B cell (primary cell): ENCODE data around the gene RAD51B. TPM values are rescaled to one million over a fixed set of nuclear protein-coding genes. Genes with fewer than 3 reads are reported as not detected.

ENCODE experiments used
- ATAC-seq: fragments of 200-7000 bp; cut with Tn5 transposase; one replicate; pipeline ENCODE4 v1.10.0; 2021; ENCODE audit warnings: low read depth, mild to moderate bottlenecking, moderate number of reproducible peaks, moderate library complexity
- CTCF ChIA-PET: fragments of 350-600 bp; sonication (Branson Sonifier 250); formaldehyde crosslinking; loops from one replicate; lab custom pipeline; 2021; ENCODE audit warnings: antibody characterized with exemption, inconsistent platforms; lab: Charles Lee
- POLR2A ChIA-PET: fragments of 350-600 bp; sonication (Branson Sonifier 250); formaldehyde crosslinking; loops from one replicate; lab custom pipeline; 2021; ENCODE audit warnings: antibody characterized with exemption; lab: Charles Lee
- DNase-seq: peaks from one replicate; pipeline ENCODE4 v3.0.0; 2013
- H2AFZ ChIP-seq: 2 replicates; pipeline ENCODE4 v1.6.1; 2012; ENCODE audit warnings: mild to moderate bottlenecking, low read depth, low read length; ENCODE audit not compliant: insufficient read depth, poor library complexity, severe bottlenecking
- H3K27ac ChIP-seq, 2 donors: 1 replicate in 1 of 2; 2 replicates in 1 of 2; pipeline ENCODE4 v1.5.1; 2012 to 2013; ENCODE audit warnings: low read length in 2 of 2, mild to moderate bottlenecking in 2 of 2, moderate library complexity in 1 of 2
- H3K27me3 ChIP-seq, 4 experiments: fragments of 200-600 bp in 1 of 4; sonication (generic) in 1 of 4; replicated peaks in 1 of 4; 1 replicate in 2 of 4; 2 replicates in 2 of 4; pipeline versions ENCODE4 v1.6.1 to v1.7.0; 2013 to 2016; ENCODE audit warnings: low read length in 3 of 4, mild to moderate bottlenecking in 2 of 4, mixed read lengths in 1 of 4, moderate library complexity in 1 of 4; ENCODE audit not compliant: insufficient read depth in 4 of 4, control insufficient read depth in 3 of 4; ENCODE audit errors: control extremely low read depth in 1 of 4
- H3K36me3 ChIP-seq, 2 experiments: replicated peaks in 1 of 2; 1 replicate in 1 of 2; 2 replicates in 1 of 2; pipeline versions ENCODE4 v1.6.1 to v1.7.1; 2013; ENCODE audit warnings: low read length in 1 of 2; ENCODE audit not compliant: insufficient read depth in 2 of 2, control insufficient read depth in 1 of 2; ENCODE audit errors: control extremely low read depth in 1 of 2, extremely low read depth in 1 of 2
- H3K4me1 ChIP-seq, 2 donors: fragments of 200-600 bp in 1 of 2; sonication (generic) in 1 of 2; 1 replicate in 1 of 2; 2 replicates in 1 of 2; pipeline versions ENCODE4 v1.5.1 to v1.6.1; 2013 to 2017; ENCODE audit warnings: low read length in 2 of 2; ENCODE audit not compliant: control insufficient read depth in 2 of 2, insufficient read depth in 2 of 2
- H3K4me2 ChIP-seq: replicated peaks from 2 replicates; pipeline ENCODE3; 2012; ENCODE audit warnings: mild to moderate bottlenecking, low read depth, low read length; ENCODE audit not compliant: poor library complexity, severe bottlenecking
- H3K4me3 ChIP-seq, 5 experiments: fragments of 200-600 bp in 1 of 5; sonication (generic) in 1 of 5; 1 replicate in 3 of 5; 2 replicates in 2 of 5; pipeline versions ENCODE4 v1.5.1 to v1.7.0; 2011 to 2016; ENCODE audit warnings: low read length in 4 of 5, mild to moderate bottlenecking in 4 of 5, low read depth in 2 of 5, control low read depth in 1 of 5, moderate library complexity in 1 of 5; ENCODE audit not compliant: insufficient read depth in 1 of 5; ENCODE audit errors: control extremely low read depth in 1 of 5, extremely low read depth in 1 of 5
- H3K79me2 ChIP-seq: fragments of 200-600 bp; sonication (generic); one replicate; pipeline ENCODE4 v1.6.0; 2016; ENCODE audit warnings: low read length; ENCODE audit not compliant: control insufficient read depth, insufficient read depth
- H3K9ac ChIP-seq: fragments of 200-600 bp; sonication (generic); 2 replicates; pipeline ENCODE4 v1.6.1; 2017; ENCODE audit warnings: mild to moderate bottlenecking, low read length, moderate library complexity
- H3K9me3 ChIP-seq, 3 donors: one replicate each; pipeline versions ENCODE4 v1.6.1 to v1.7.1; 2013; ENCODE audit warnings: low read length in 2 of 3; ENCODE audit not compliant: control insufficient read depth in 2 of 3, insufficient read depth in 1 of 3; ENCODE audit errors: control extremely low read depth in 1 of 3
- H4K20me1 ChIP-seq: 2 replicates; pipeline ENCODE4 v1.6.0; 2012; ENCODE audit warnings: mild to moderate bottlenecking, low read length; ENCODE audit not compliant: insufficient read depth, control insufficient read depth, poor library complexity, severe bottlenecking
- H3K27ac Mint-ChIP-seq: one replicate; pipeline ENCODE4 v1.8.0; 2021; ENCODE audit warnings: mixed read lengths
- H3K27me3 Mint-ChIP-seq: one replicate; pipeline ENCODE4 v1.8.0; 2021; ENCODE audit warnings: mixed read lengths
- H3K4me1 Mint-ChIP-seq: one replicate; pipeline ENCODE4 v1.8.0; 2021; ENCODE audit warnings: mixed read lengths
- H3K4me3 Mint-ChIP-seq: one replicate; pipeline ENCODE4 v1.8.0; 2021; ENCODE audit warnings: mixed read lengths
- H3K9me3 Mint-ChIP-seq: one replicate; pipeline ENCODE4 v1.8.0; 2022; ENCODE audit warnings: mixed read lengths; ENCODE audit not compliant: insufficient read depth
- EZH2 ChIP-seq: IDR thresholded peaks from 2 replicates; pipeline ENCODE4 v1.6.1; 2012; ENCODE audit warnings: borderline replicate concordance, low read depth, mild to moderate bottlenecking, moderate library complexity, low read length; ENCODE audit not compliant: insufficient read depth, poor library complexity, severe bottlenecking
- WGBS: methylation state at CpG from one replicate; pipeline ENCODE4 v1.1.5; 2013; ENCODE audit warnings: missing lambda C conversion rate; ENCODE audit not compliant: insufficient coverage; 5-methylcytosine and 5-hydroxymethylcytosine counted together
- intact Hi-C: fragments of 100-400 bp; cut with micrococcal nuclease; formaldehyde crosslinking; loops from one replicate; pipeline ENCODE4 v1.10.0; 2022
- polyA plus RNA-seq: library from polyadenylated mRNA; depleted of rRNA; stranded (reverse); fragments of >200 nt; gene quantifications from 2 replicates; pipeline ENCODE4 v1.2.3, GENCODE V29; 2012
- total RNA-seq, 2 donors: library from RNA; stranded (reverse); fragments of 120-200 nt in 1 of 2; gene quantifications; 1 replicate in 1 of 2; 2 replicates in 1 of 2; pipeline versions ENCODE4 v1.2.3 to v1.2.4, GENCODE V29; 2013 to 2022
- TF ChIP-seq, protein P1 (sequence below): fragments of 200-600 bp; IDR thresholded peaks from one replicate; pipeline ENCODE4 v1.8.0; 2022; ENCODE audit warnings: antibody characterized with exemption, mild to moderate bottlenecking

RAD51B gene
- total and polyA plus RNA-seq, 2 donors (not counting 1 experiment from before 2014, with no cell fraction given) = 6.5 to 60.6 TPM

GRCh38 chr14:67814821-67815220, 4.8 kb upstream of the RAD51B start:
- no peak for TF ChIP-seq EZH2
- TF ChIP-seq, protein P1, sequence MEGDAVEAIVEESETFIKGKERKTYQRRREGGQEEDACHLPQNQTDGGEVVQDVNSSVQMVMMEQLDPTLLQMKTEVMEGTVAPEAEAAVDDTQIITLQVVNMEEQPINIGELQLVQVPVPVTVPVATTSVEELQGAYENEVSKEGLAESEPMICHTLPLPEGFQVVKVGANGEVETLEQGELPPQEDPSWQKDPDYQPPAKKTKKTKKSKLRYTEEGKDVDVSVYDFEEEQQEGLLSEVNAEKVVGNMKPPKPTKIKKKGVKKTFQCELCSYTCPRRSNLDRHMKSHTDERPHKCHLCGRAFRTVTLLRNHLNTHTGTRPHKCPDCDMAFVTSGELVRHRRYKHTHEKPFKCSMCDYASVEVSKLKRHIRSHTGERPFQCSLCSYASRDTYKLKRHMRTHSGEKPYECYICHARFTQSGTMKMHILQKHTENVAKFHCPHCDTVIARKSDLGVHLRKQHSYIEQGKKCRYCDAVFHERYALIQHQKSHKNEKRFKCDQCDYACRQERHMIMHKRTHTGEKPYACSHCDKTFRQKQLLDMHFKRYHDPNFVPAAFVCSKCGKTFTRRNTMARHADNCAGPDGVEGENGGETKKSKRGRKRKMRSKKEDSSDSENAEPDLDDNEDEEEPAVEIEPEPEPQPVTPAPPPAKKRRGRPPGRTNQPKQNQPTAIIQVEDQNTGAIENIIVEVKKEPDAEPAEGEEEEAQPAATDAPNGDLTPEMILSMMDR = no peak
- no CpG with 5 or more reads among the region's 2 CpGs for WGBS
- Histone ChIP-seq H3K79me2 (peaks cover 37% of the 10 kb centered on the region), H3K4me3 (no peak overlapping the region), H3K4me2 (no peak overlapping the region), H3K4me1 (peaks cover 20 to 27% of the 10 kb centered on the region in 2 donors), H3K27ac (no peak overlapping the region), H3K9ac (no peak overlapping the region), H2AFZ (no peak overlapping the region), H3K27me3 (no peaks in the 10 kb centered on the region), H3K36me3 (peaks cover 8 to 24% of the 10 kb centered on the region in 2 experiments), H4K20me1 (no peaks in the 10 kb centered on the region), H3K9me3 (no peaks in the 10 kb centered on the region)
- Mint-ChIP-seq H3K27me3 (no peaks in the 10 kb centered on the region), H3K9me3 (no peaks in the 10 kb centered on the region), H3K4me1 (peaks cover 47% of the 10 kb centered on the region), H3K4me3 (peak overlapping the region; percentile 95), H3K27ac (peak overlapping the region; percentile 96)
- DNase-seq (no peak), ATAC-seq (no peak)
- intact Hi-C loops = loop anchor here (5.0 kb wide), 2 partner anchors 143 to 198 kb away; partner anchors contain the start of genes ARG2 and VTI1B
- ChIA-PET CTCF (no interaction called here), POLR2A (no interaction called here)

DNA sequence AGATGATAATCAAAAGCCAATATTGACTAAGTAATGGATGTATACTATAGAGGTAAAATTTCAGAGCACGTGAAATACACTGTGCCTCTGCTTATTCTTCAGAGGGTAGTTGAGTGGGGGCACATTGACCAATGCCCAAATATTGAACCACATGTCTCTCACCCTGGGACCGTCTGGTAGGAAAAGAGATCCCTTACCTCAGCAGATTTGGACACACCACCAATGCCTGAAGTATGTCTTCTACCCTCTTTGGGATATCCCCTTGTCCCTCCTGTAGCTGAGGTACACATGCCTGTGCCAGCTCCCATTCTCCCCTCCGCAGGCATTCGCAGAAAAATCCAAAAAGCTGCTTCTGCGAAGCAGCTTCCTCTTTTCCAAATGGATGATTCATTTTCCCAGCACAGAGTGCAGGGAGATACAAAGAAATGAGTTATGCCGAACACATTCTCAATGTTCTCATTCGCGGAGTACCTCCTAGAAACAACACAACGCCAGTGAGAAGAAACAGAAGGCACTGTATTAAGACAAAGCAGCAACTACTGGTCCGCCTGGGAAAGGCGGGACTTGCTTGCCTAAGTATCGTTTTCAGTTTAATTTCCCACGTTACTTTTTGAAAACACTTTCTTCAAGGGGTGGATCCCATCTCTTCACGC, 3.9 kb upstream of the RAD51B start:
- WGBS = 19% methylated on average over 6 of the region's 14 CpGs
- Mint-ChIP-seq H3K4me1 (peaks cover 51% of the 10 kb centered on the region), H3K27me3 (no peaks in the 10 kb centered on the region), H3K4me3 (peak overlapping the region; percentile 95), H3K9me3 (no peaks in the 10 kb centered on the region), H3K27ac (peak overlapping the region; percentile 96)
- intact Hi-C loops = loop anchor here (1.0 to 5.0 kb wide), 7 partner anchors 21 to 1337 kb away; partner anchors contain the start of genes ARG2, ATP6V1D, DCAF5 and RDH11
- no peak for ATAC-seq
- peak; percentile 18 for DNase-seq
- POLR2A ChIA-PET = interaction anchor here (0.5 to 1.1 kb wide), 2 partner anchors 307 to 978 kb away, joined by 3 read pairs; partner anchors contain the start of gene ZFP36L1
- H3K27ac ChIP-seq = peak overlapping the region; percentile 79 to 84
- peaks cover 46% of the 10 kb centered on the region for H3K79me2 ChIP-seq
- peak overlapping the region; percentile 56 to 89 (median 77) for H3K4me3 ChIP-seq
- CTCF ChIA-PET = no interaction called here
- H3K4me2 ChIP-seq = peak overlapping the region; percentile 78
- H3K4me1 ChIP-seq = peaks cover 27 to 33% of the 10 kb centered on the region in 2 donors
- no peaks in the 10 kb centered on the region for H3K27me3 ChIP-seq
- no peaks in the 10 kb centered on the region for H3K9me3 ChIP-seq
- H3K9ac ChIP-seq = peak overlapping the region; percentile 69
- TF ChIP-seq EZH2 = no peak
- TF ChIP-seq, protein P1 = no peak
- no peaks in the 10 kb centered on the region for H4K20me1 ChIP-seq
- peak overlapping the region; percentile 79 for H2AFZ ChIP-seq
- H3K36me3 ChIP-seq = peaks cover 5 to 20% of the 10 kb centered on the region in 2 experiments
